ENCODE results near the gene COL11A1.
"Not testable (repeated sequence)": the region's sequence is repeated elsewhere in the genome, so short reads cannot be mapped to it uniquely, and the experiment has no call there.

The COL11A1 gene

GRCh38 chr1:102833151-102833550 lies 275.2 kb downstream of the COL11A1 start:
- DNase-seq: no peak

DNA sequence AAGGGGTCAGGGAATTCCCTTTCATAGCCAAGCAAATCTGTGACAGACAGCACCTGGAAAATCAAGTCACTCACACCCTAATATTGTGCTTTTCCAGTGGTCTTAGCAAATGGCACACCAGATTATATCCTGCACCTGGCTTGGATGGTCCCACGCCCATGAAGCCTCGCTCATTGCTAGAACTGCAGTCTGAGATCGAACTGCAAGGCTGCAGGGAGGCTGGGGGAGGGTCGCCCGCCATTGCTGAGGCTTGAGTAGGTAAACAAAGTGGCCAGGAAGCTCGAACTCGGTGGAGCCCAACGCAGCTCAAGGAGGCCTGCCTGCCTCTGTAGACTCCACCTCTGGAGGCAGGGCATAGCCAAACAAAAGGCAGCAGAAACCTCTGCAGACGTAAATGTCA lies 281.6 kb downstream of the COL11A1 start:
- not testable (repeated sequence) for DNase-seq
